ENCODE results near the gene FCMR.

Gene FCMR

GRCh38 chr1:206960676-206961386 lies 39.1 kb upstream of the FCMR start:
- Histone ChIP-seq H3K27ac (ENCODE audit: low read depth, low read length, severe bottlenecking) (no peak overlapping the region), H3K4me1 (ENCODE audit: control insufficient read depth, insufficient read depth, low read length, poor library complexity, severe bottlenecking) (no peaks in the 10 kb centered on the region), H3K9me3 (ENCODE audit: control insufficient read depth, low read length) (no peaks in the 10 kb centered on the region), H3K4me3 (ENCODE audit: extremely low read depth, insufficient read depth, low read length, poor library complexity, severe bottlenecking) (no peak overlapping the region), H3K36me3 (ENCODE audit: control insufficient read depth, insufficient read depth, low read length) (no peaks in the 10 kb centered on the region)
- WGBS, 2 experiments (ENCODE audit: insufficient coverage in 2 of 2), result 91 to 92% methylated on average over 5 to 6 of the region's 6 CpGs

- no peaks in the 10 kb centered on the region for H3K9me3 ChIP-seq (ENCODE audit: control insufficient read depth, low read length)
- no peaks in the 10 kb centered on the region for H3K36me3 ChIP-seq (ENCODE audit: control insufficient read depth, insufficient read depth, low read length)
- no peaks in the 10 kb centered on the region for H3K4me1 ChIP-seq (ENCODE audit: control insufficient read depth, insufficient read depth, low read length, poor library complexity, severe bottlenecking)
- WGBS, 2 experiments (ENCODE audit: insufficient coverage in 2 of 2), result 100% methylated on average over 2 of the region's 2 CpGs; no CpG with 5 or more reads in 1 of the 2 experiments
- H3K27ac ChIP-seq (ENCODE audit: low read depth, low read length, severe bottlenecking), result no peak overlapping the region
- H3K4me3 ChIP-seq (ENCODE audit: extremely low read depth, insufficient read depth, low read length, poor library complexity, severe bottlenecking), result no peak overlapping the region
These were observed 36.4 kb upstream of the FCMR start for GRCh38 chr1:206958144-206958543.

GRCh38 chr1:206957639-206958038 lies 35.9 kb upstream of the FCMR start:
- H3K27ac ChIP-seq (ENCODE audit: low read depth, low read length, severe bottlenecking), result no peak overlapping the region
- H3K36me3 ChIP-seq (ENCODE audit: control insufficient read depth, insufficient read depth, low read length), result no peaks in the 10 kb centered on the region
- H3K9me3 ChIP-seq (ENCODE audit: control insufficient read depth, low read length), result no peaks in the 10 kb centered on the region
- H3K4me3 ChIP-seq (ENCODE audit: extremely low read depth, insufficient read depth, low read length, poor library complexity, severe bottlenecking), result no peak overlapping the region
- 89 to 100% methylated on average over 4 to 5 of the region's 5 CpGs for WGBS, 2 experiments (ENCODE audit: insufficient coverage in 2 of 2)
- H3K4me1 ChIP-seq (ENCODE audit: control insufficient read depth, insufficient read depth, low read length, poor library complexity, severe bottlenecking), result no peaks in the 10 kb centered on the region

GRCh38 chr1:206955476-206956451 lies 34.0 kb upstream of the FCMR start:
- WGBS, 2 experiments (ENCODE audit: insufficient coverage in 2 of 2), result 79 to 85% methylated on average over 7 to 8 of the region's 11 CpGs
- no peak overlapping the region for H3K4me3 ChIP-seq (ENCODE audit: extremely low read depth, insufficient read depth, low read length, poor library complexity, severe bottlenecking)

DNA sequence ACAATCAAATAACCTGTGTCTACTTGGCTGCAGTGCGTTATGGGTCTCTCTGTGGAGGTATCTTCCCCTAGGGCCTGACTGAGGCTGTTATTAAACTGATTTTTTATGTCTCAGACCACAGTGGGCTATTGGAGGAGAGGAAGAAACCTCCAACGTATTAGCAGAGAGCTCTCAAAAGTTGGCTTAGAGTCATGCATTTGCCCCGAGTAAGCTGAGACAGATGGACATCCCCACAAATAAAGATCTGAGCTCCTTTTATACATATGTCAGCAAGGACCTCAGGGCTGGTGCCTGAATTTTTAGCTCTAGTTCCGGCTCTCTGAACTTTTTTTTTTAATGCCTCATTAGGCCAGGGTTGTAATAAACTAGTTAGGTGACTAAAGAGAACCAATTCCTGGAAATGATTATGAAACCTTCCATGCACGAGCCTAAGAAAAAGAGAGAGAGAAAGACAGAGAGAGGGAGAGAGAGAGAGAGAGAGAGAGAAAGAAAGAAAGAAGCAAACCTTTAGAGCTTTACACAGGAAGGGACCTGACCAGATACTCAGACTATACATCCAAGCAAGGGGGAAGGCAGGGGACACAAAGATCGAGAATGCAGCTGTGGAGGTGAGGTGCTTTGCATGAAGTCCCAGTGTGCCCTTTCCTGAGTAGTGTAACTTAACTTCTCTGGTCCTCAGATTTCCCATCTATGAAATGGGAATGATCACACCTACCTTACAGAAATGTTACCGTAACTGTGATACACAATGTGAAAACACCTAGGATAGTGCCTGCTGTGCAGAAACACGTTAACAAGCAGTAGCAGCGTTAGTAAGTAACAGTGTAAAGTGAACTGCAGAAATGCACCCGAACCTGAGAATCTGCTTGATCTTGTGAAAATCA lies 33.0 kb upstream of the FCMR start:
- 88 to 95% methylated on average over 8 of the region's 10 CpGs for WGBS, 2 experiments (ENCODE audit: insufficient coverage in 2 of 2)
- Histone ChIP-seq H3K4me3 (ENCODE audit: extremely low read depth, insufficient read depth, low read length, poor library complexity, severe bottlenecking) (no peak overlapping the region), H3K36me3 (ENCODE audit: control insufficient read depth, insufficient read depth, low read length) (no peaks in the 10 kb centered on the region), H3K9me3 (ENCODE audit: control insufficient read depth, low read length) (no peaks in the 10 kb centered on the region), H3K27ac (ENCODE audit: low read depth, low read length, severe bottlenecking) (no peak overlapping the region), H3K4me1 (ENCODE audit: control insufficient read depth, insufficient read depth, low read length, poor library complexity, severe bottlenecking) (no peaks in the 10 kb centered on the region)

More at GRCh38 chr1:206955476-206956451, 34.0 kb upstream of the FCMR start:
- no peaks in the 10 kb centered on the region for H3K36me3 ChIP-seq (ENCODE audit: control insufficient read depth, insufficient read depth, low read length)
- H3K9me3 ChIP-seq (ENCODE audit: control insufficient read depth, low read length), result no peaks in the 10 kb centered on the region
- H3K27ac ChIP-seq (ENCODE audit: low read depth, low read length, severe bottlenecking), result no peak overlapping the region
- no peaks in the 10 kb centered on the region for H3K4me1 ChIP-seq (ENCODE audit: control insufficient read depth, insufficient read depth, low read length, poor library complexity, severe bottlenecking)

- Histone ChIP-seq H3K4me3 (ENCODE audit: extremely low read depth, insufficient read depth, low read length, poor library complexity, severe bottlenecking) (no peak overlapping the region), H3K27ac (ENCODE audit: low read depth, low read length, severe bottlenecking) (no peak overlapping the region)
- WGBS, 2 experiments (ENCODE audit: insufficient coverage in 2 of 2), result 89 to 100% methylated on average over 2 of the region's 2 CpGs
These were observed 31.9 kb upstream of the FCMR start for GRCh38 chr1:206953626-206954025.

GRCh38 chr1:206953126-206953525 lies 31.4 kb upstream of the FCMR start:
- Histone ChIP-seq H3K9me3 (ENCODE audit: control insufficient read depth, low read length) (no peaks in the 10 kb centered on the region), H3K4me1 (ENCODE audit: control insufficient read depth, insufficient read depth, low read length, poor library complexity, severe bottlenecking) (no peaks in the 10 kb centered on the region), H3K4me3 (ENCODE audit: extremely low read depth, insufficient read depth, low read length, poor library complexity, severe bottlenecking) (no peak overlapping the region), H3K27ac (ENCODE audit: low read depth, low read length, severe bottlenecking) (no peak overlapping the region), H3K36me3 (ENCODE audit: control insufficient read depth, insufficient read depth, low read length) (no peaks in the 10 kb centered on the region)
- WGBS, 2 experiments (ENCODE audit: insufficient coverage in 2 of 2), result 94 to 100% methylated on average over 3 of the region's 3 CpGs

More at GRCh38 chr1:206953626-206954025, 31.9 kb upstream of the FCMR start:
- Histone ChIP-seq H3K4me1 (ENCODE audit: control insufficient read depth, insufficient read depth, low read length, poor library complexity, severe bottlenecking) (no peaks in the 10 kb centered on the region), H3K36me3 (ENCODE audit: control insufficient read depth, insufficient read depth, low read length) (no peaks in the 10 kb centered on the region), H3K9me3 (ENCODE audit: control insufficient read depth, low read length) (no peaks in the 10 kb centered on the region)

GRCh38 chr1:206952171-206952570 lies 30.4 kb upstream of the FCMR start:
- Histone ChIP-seq H3K27ac (ENCODE audit: low read depth, low read length, severe bottlenecking) (no peak overlapping the region), H3K4me3 (ENCODE audit: extremely low read depth, insufficient read depth, low read length, poor library complexity, severe bottlenecking) (no peak overlapping the region), H3K4me1 (ENCODE audit: control insufficient read depth, insufficient read depth, low read length, poor library complexity, severe bottlenecking) (no peaks in the 10 kb centered on the region), H3K9me3 (ENCODE audit: control insufficient read depth, low read length) (no peaks in the 10 kb centered on the region), H3K36me3 (ENCODE audit: control insufficient read depth, insufficient read depth, low read length) (no peaks in the 10 kb centered on the region)
- WGBS, 2 experiments (ENCODE audit: insufficient coverage in 2 of 2), result 77 to 94% methylated on average over 3 of the region's 4 CpGs

DNA sequence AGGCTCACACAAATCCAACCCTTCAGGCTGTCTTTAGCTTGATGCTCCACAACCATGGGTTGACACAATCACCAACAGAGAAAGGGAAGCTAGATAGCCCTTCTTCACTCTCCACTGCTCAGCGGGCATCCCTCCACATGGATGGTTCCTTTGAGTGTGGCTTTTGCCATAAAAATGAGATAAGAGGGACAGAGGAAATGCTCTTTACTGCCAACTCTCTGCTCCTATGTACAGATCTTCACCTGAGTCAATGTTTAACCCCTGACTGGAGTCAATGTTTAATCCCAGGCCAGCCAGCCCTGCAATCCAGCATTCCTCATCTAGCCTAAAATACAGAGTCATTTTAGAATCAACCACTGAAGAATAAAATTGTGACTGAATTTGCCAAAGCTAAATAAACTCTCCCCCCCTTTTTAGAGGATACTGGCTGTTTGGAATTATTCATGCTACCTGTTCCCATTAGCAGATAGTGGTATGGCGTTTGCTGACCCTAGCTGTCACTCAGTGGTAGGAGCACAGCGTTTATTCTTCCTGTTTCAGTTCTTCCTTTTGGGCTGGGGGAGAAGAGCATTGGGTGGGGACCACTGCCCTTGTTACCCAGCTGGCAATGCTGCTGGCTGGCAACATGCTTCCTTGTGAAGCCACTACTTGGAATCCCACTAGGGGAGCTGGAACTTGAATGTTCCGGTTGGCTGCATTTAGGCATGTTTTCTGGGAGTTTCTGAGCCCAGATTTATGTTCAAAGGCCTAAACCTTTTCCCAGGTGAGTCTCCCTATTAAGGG lies 29.8 kb upstream of the FCMR start:
- WGBS, 2 experiments (ENCODE audit: insufficient coverage in 2 of 2), result 89 to 94% methylated on average over 2 to 3 of the region's 4 CpGs
- Histone ChIP-seq H3K36me3 (ENCODE audit: control insufficient read depth, insufficient read depth, low read length) (no peaks in the 10 kb centered on the region), H3K4me1 (ENCODE audit: control insufficient read depth, insufficient read depth, low read length, poor library complexity, severe bottlenecking) (no peaks in the 10 kb centered on the region), H3K4me3 (ENCODE audit: extremely low read depth, insufficient read depth, low read length, poor library complexity, severe bottlenecking) (no peak overlapping the region), H3K9me3 (ENCODE audit: control insufficient read depth, low read length) (no peaks in the 10 kb centered on the region), H3K27ac (ENCODE audit: low read depth, low read length, severe bottlenecking) (no peak overlapping the region)
